SK-N-MC (cell line): Measurements from ENCODE around the gene PTPRN2.

Experiments used
- DNase-seq: peaks from one replicate; pipeline ENCODE4 v3.0.0-alpha.2; 2011; ENCODE audit warnings: low read depth, low spot score
- H3K27ac ChIP-seq: fragments of 200-600 bp; sonication (generic); 2 replicates; pipeline ENCODE4 v1.5.1; 2016; ENCODE audit warnings: mixed run types
- H3K36me3 ChIP-seq: fragments of 200-600 bp; sonication (generic); 2 replicates; pipeline ENCODE4 v1.6.1; 2017; ENCODE audit warnings: antibody characterized with exemption, low read length, mixed read lengths; ENCODE audit not compliant: insufficient read depth
- H3K4me3 ChIP-seq: fragments of 200-600 bp; sonication (generic); 2 replicates; pipeline ENCODE4 v1.5.1; 2016
- H3K9ac ChIP-seq: fragments of 200-600 bp; sonication (generic); 2 replicates; pipeline ENCODE4 v1.8.0; 2017; ENCODE audit warnings: mixed run types, mixed read lengths; ENCODE audit not compliant: insufficient read length
- H3K9me3 ChIP-seq: fragments of 200-600 bp; sonication (generic); 2 replicates; pipeline ENCODE4 v1.6.1; 2017; ENCODE audit warnings: low read depth, mild to moderate bottlenecking, antibody characterized with exemption, low read length, moderate library complexity, mixed read lengths
- EZH2 ChIP-seq: fragments of 200-600 bp; sonication (generic); IDR thresholded peaks from one replicate; pipeline ENCODE4 v1.6.1; 2017; ENCODE audit warnings: antibody characterized with exemption
- FOXP2 ChIP-seq: optimal IDR thresholded peaks from 2 replicates; pipeline ENCODE3; 2011; ENCODE audit warnings: mild to moderate bottlenecking, moderate library complexity; ENCODE audit not compliant: insufficient read depth; ENCODE audit errors: extremely low read length, control extremely low read depth
- POLR2AphosphoS5 ChIP-seq: IDR thresholded peaks from 2 replicates; pipeline ENCODE4 v1.6.1; 2012; ENCODE audit warnings: mild to moderate bottlenecking, low read depth, low read length, borderline replicate concordance

PTPRN2 gene

GRCh38 chr7:158546214-158546613, 41.4 kb downstream of the PTPRN2 start:
- H3K9ac ChIP-seq: no peak overlapping the region
- DNase-seq: no peak
- H3K4me3 ChIP-seq: no peak overlapping the region
- no peaks in the 10 kb centered on the region for H3K36me3 ChIP-seq
- no peak for TF ChIP-seq EZH2
- TF ChIP-seq FOXP2: no peak
- no peak for TF ChIP-seq POLR2AphosphoS5
- no peaks in the 10 kb centered on the region for H3K9me3 ChIP-seq
- H3K27ac ChIP-seq: no peak overlapping the region

DNA sequence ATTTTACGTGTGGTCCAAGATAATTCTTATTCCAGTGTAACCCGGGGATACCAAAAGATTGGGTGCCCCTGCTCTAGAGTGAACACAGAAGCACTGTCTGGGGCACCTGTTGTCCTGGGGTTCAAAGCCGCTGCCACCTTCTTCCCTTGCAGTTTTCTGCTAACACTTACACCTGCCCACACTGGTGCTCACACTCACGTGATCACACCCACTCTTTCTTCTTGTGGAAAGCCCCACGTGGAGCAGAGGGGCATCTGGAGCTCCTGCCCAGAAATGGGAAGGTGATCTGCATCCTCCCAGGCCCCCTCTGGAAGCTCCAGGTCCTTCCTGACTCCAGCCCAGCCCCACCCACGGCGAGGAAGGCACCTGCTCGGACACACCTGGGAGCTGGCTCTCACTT, 42.9 kb downstream of the PTPRN2 start:
- no peak overlapping the region for H3K4me3 ChIP-seq
- TF ChIP-seq POLR2AphosphoS5 (no peak), FOXP2 (no peak), EZH2 (no peak)
- H3K9ac ChIP-seq: no peak overlapping the region
- no peak for DNase-seq
- no peaks in the 10 kb centered on the region for H3K36me3 ChIP-seq
- no peak overlapping the region for H3K27ac ChIP-seq
- H3K9me3 ChIP-seq: no peaks in the 10 kb centered on the region

- no peak overlapping the region for H3K9ac ChIP-seq
- no peaks in the 10 kb centered on the region for H3K9me3 ChIP-seq
- H3K36me3 ChIP-seq: no peaks in the 10 kb centered on the region
- no peak for DNase-seq
- no peak overlapping the region for H3K27ac ChIP-seq
- TF ChIP-seq POLR2AphosphoS5 (no peak), EZH2 (no peak), FOXP2 (no peak)
- no peak overlapping the region for H3K4me3 ChIP-seq
Measured at GRCh38 chr7:158543840-158544239, 43.8 kb downstream of the PTPRN2 start.

GRCh38 chr7:158542651-158543566, 44.7 kb downstream of the PTPRN2 start:
- Histone ChIP-seq H3K9ac (no peak overlapping the region), H3K4me3 (no peak overlapping the region), H3K27ac (no peak overlapping the region), H3K36me3 (no peaks in the 10 kb centered on the region), H3K9me3 (no peaks in the 10 kb centered on the region)
- TF ChIP-seq POLR2AphosphoS5 (no peak), FOXP2 (no peak), EZH2 (no peak)
- no peak for DNase-seq

- Histone ChIP-seq H3K9me3 (no peaks in the 10 kb centered on the region), H3K36me3 (no peaks in the 10 kb centered on the region), H3K9ac (no peak overlapping the region), H3K4me3 (no peak overlapping the region), H3K27ac (no peak overlapping the region)
- DNase-seq: no peak
- TF ChIP-seq EZH2 (no peak), POLR2AphosphoS5 (no peak), FOXP2 (no peak)
Measured at GRCh38 chr7:158541346-158542010, 46.1 kb downstream of the PTPRN2 start.

DNA sequence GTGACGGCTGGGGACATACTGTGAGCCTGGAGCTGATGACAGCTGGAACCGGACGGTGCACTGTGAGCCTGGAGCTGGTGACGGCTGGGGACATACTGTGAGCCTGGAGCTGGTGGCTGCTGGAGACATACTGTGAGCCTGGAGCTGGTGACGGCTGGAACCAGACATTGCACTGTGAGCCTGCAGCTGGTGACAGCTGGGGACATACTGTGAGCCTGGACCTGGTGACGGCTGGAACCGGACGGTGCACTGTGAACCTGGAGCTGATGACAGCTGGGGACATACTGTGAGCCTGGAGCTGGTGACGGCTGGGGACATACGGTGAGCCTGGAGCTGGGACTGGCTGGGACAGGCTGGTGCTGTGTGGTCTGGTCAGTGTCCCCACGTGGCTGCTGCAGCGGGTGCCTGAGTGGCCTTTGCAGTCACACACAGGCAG, 47.9 kb downstream of the PTPRN2 start:
- no peaks in the 10 kb centered on the region for H3K36me3 ChIP-seq
- TF ChIP-seq EZH2 (no peak), FOXP2 (no peak), POLR2AphosphoS5 (no peak)
- DNase-seq: no peak
- H3K9ac ChIP-seq: no peak overlapping the region
- H3K4me3 ChIP-seq: no peak overlapping the region
- no peaks in the 10 kb centered on the region for H3K9me3 ChIP-seq
- H3K27ac ChIP-seq: no peak overlapping the region

GRCh38 chr7:158538156-158538946, 49.3 kb downstream of the PTPRN2 start:
- TF ChIP-seq EZH2 (no peak), POLR2AphosphoS5 (no peak), FOXP2 (no peak)
- Histone ChIP-seq H3K36me3 (no peaks in the 10 kb centered on the region), H3K9ac (no peak overlapping the region), H3K4me3 (no peak overlapping the region), H3K27ac (no peak overlapping the region), H3K9me3 (no peaks in the 10 kb centered on the region)
- no peak for DNase-seq

DNA sequence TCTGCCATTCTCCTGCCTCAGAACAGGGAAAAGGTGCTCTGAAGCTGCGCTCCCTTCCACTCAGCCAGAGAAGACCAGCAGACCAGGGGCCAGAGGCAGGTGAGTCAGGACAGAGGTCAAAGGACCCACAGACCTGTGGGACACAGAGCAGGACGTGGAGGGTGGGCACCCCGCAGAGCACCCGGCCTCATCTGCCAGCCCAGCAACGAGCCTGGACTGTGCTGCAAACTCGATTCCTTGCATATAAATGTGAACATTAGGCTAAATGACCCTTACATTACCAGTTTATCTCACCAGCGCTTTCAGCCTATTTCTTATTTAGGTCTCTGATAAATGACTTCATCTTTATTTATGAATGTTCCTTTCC, 50.1 kb downstream of the PTPRN2 start:
- no peak for TF ChIP-seq POLR2AphosphoS5
- H3K27ac ChIP-seq: no peak overlapping the region

More for the DNA sequence above, 50.1 kb downstream of the PTPRN2 start:
- Histone ChIP-seq H3K9ac (no peak overlapping the region), H3K9me3 (no peaks in the 10 kb centered on the region), H3K36me3 (no peaks in the 10 kb centered on the region), H3K4me3 (no peak overlapping the region)
- no peak for DNase-seq
